RCC 7860 (cell line): ENCODE results near the gene ARHGEF6.
"Not testable (repeated sequence)": the region's sequence is repeated elsewhere in the genome, so short reads cannot be mapped to it uniquely, and the experiment has no call there.

Experiments
- DNase-seq: peaks from one replicate; pipeline ENCODE4 v3.0.0-alpha.2; 2015; ENCODE audit warnings: low spot score
- FAIRE-seq: peaks from 2 replicates; lab custom pipeline; 2012; peaks lifted over from hg19 to GRCh38; lab: Jason Lieb, UNC

Gene ARHGEF6

GRCh38 chrX:136780763-136781162 is at the start of gene ARHGEF6:
Gene ARHGEF6, minus strand, starts transcription at chrX:136780932. Its CDS starts 50 bp downstream, at chrX:136780882.
- no peak for DNase-seq

DNA sequence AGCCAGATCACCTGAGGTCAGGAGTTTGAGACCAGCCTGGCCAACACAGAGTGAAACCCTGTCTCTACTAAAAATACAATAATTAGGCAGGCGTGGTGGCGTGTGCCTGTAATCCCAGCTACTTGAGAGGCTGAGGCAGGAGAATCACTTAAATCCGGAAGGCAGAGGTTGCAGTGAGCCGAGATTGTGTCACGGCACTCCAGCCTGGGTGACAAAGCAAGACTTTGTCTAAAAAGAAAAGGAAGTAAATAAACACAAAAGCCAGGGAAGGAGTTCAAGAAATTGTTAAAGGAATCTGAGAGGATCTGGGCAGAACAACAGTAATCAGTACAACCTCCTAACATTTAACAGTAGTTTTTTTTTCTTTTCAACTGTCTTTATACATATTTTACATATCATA is 48.7 kb upstream of the ARHGEF6 start:
- no peak for FAIRE-seq

More at GRCh38 chrX:136780763-136781162, at the start of gene ARHGEF6:
- FAIRE-seq = no peak

DNA sequence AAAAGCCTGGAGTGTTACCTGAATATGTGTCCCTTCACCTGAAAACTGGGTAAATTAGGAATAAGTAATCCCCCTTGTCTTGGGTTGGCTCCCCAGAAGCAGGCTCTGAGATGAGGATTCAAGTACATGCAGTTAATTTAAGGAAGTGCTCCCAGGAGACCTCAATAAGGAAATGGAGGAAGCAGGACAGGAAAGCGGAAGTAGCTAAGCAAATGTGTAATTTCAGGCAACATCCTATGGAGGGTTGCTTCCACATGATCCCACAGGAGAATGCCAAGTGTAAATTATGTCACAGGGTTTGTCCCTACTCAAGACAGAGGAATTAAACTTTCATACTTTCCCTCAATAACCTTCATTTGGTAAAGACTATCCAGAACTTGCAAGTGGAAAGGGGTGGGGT is 48.1 kb upstream of the ARHGEF6 start:
- DNase-seq (no peak), FAIRE-seq (no peak)

More for the DNA sequence above, 48.7 kb upstream of the ARHGEF6 start:
- no peak for DNase-seq

GRCh38 chrX:136827026-136827425 is 46.3 kb upstream of the ARHGEF6 start:
- DNase-seq = no peak

GRCh38 chrX:136825771-136826170 is 45.0 kb upstream of the ARHGEF6 start:
- no peak for DNase-seq
- FAIRE-seq = no peak

More at GRCh38 chrX:136827026-136827425, 46.3 kb upstream of the ARHGEF6 start:
- FAIRE-seq = no peak

GRCh38 chrX:136823175-136823574 is 42.4 kb upstream of the ARHGEF6 start:
- DNase-seq (no peak), FAIRE-seq (no peak)

DNA sequence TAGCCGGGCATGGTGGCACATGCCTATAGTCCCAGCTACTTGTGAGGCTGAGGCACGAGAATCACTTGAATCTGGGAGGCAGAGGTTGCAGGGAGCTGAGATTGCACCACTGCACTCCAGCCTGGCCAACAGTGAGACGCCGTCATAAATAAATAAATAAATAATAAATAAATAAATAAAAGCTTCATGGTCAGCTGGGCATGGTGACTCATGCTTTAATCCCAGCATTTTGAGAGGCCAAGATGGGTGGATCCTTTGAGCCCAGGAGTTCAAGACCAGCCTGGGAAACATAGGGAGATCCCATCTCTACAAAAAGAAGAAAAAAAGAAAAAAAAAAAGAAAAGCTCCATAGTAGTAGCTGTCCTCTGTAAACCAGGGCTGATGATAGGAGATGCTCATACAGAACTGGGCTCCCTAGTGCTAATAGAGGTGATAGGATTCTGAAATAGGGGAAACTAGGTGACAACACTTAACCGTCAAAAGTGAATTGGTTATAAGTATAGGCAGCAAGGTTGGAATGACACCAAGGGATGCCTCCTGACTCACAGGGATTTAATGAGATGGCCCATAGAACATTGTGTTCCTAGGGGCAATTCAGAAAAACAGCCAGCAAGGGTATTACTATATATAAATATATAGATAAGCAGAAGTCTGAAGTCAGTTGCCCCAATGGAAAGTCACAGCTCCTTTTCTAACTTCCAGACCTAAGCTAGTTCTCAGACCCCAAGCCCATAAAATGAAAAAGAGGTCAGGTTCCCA is 41.8 kb upstream of the ARHGEF6 start:
- DNase-seq (no peak), FAIRE-seq (no peak)

GRCh38 chrX:136819756-136820155 is 39.0 kb upstream of the ARHGEF6 start:
- not testable (repeated sequence) for DNase-seq, FAIRE-seq

DNA sequence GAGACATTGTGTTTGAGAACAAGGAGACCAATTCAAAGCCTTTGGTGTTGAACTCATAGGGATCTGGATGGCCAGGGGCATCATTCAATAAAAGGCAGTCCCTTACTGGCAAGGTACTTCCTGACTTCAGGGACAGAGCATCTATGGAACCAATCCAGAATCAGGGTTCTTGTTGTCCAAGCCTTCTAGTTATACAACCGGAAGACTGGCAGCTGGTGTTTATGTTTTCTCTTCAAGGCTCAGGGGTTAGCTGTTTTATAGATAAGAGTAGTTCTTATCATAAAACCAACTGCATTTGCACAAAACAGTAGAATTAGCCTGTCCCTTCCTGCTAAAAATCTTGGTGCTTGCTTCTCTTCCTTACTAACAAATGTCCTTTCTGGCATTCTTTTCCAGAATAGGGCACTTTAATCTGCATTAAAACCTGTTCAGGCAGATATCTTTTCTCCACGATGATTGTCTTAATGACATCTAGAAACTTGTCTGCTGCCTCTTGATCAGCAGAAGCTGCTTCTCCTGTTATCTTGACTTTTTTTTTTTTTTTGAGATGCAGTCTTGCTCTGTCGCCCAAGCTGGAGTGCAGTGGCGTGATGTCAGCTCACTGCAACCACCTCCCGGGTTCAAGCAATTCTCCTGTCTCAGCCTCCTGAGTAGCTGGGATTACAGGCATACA is 38.4 kb upstream of the ARHGEF6 start:
- FAIRE-seq = no peak
- no peak for DNase-seq

- no peak for DNase-seq
- no peak for FAIRE-seq
These were observed 36.2 kb upstream of the ARHGEF6 start for GRCh38 chrX:136816975-136817374.

GRCh38 chrX:136814847-136815750 is 34.4 kb upstream of the ARHGEF6 start:
- no peak for FAIRE-seq
- DNase-seq = no peak

DNA sequence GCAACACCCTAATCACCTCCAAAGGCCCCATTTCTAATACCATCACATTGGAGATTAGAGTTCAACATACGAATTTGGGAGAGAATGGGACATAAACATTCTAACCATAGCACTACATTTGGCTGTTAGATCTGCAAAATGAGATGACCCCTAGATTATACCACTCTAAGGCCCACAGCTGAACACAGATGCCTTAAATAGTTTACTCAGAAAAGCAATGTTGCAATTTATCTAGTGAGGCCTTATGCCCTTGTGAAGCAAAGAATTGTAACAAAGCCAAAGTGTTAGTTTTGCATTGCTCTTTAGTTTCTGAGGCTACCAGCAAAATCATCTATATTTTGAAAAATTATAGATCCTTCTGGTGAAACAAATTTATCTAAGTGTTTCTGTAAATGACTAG is 31.6 kb upstream of the ARHGEF6 start:
- DNase-seq = no peak
- no peak for FAIRE-seq

DNA sequence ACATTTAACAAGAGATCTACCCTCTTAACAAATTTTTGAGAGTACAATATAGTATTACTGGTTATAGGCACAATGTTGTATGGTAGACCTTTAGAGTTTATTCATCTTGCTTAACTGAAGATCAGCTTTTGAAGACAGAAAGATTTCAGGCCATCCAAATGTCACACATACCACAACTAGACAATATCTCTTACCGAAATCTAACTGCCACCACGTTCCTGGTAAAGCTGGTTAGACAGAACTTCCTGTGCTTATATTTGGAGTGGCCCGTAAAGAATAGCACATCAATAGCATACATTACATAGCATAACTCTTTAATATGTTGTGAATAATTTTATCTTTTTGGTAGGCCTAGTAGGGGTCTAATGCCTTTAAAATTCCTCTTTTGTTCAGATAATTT is 29.8 kb upstream of the ARHGEF6 start:
- FAIRE-seq = no peak
- no peak for DNase-seq

- DNase-seq (no peak), FAIRE-seq (no peak)
These were observed 26.2 kb upstream of the ARHGEF6 start for GRCh38 chrX:136806891-136807410.

GRCh38 chrX:136802515-136802914 is 21.8 kb upstream of the ARHGEF6 start:
- no peak for FAIRE-seq

DNA sequence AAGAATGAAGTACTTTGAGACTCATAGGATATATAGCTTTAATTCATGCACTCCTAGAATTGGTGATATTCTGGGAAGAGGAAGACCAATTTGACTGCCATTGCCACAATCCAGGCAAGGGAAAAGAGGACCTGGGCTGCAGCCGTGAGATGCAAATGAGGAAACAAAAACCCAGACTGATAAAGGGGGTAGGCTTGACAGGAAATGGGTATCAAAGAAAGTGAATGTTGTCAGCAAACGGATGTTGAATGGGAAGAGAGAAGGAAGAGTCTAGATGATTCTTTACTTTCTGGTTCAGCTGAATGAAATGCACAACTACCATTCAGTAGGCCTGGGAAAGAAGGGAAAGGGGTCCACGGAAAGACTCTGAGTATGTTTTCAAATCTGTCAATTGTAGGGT is 17.1 kb upstream of the ARHGEF6 start:
- no peak for DNase-seq
- no peak for FAIRE-seq

More at GRCh38 chrX:136802515-136802914, 21.8 kb upstream of the ARHGEF6 start:
- no peak for DNase-seq

DNA sequence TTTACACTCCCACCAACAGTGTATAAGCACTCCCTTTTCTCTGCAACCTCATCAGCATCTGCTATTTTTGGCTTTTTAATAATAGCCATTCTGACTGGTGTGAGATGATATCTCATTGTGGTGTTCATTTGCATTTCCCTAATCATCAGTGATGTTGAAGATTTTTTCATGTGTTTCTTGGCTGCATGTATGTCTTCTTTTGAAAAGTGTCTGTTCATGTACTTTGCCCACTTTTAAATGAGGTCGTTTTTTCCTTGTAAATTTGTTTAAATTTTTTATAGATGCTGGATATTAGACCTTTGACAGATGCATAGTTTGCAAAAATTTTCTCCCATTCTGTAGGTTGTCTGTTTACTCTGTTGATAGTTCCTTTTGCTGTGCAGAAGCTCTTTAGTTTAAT is 14.4 kb upstream of the ARHGEF6 start:
- FAIRE-seq, DNase-seq: not testable (repeated sequence)

DNA sequence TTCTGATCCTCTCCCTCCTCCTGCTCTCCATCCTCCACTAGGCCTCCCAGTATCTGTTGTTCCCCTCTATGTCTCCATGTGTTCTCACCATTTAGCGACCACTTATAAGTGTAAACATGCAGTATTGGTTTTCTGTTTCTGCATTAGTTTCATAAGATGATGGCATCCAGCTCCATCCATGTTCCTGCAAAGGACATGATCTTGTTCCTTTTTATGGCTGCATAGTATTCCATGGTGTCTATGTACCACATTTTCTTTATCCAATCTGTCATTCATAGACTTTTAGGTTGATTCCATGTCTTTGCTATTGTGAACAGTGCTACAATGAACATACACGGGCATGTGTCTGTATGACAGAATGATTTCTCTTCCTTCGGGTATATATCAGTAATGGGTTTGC is 13.9 kb upstream of the ARHGEF6 start:
- not testable (repeated sequence) for FAIRE-seq, DNase-seq

DNA sequence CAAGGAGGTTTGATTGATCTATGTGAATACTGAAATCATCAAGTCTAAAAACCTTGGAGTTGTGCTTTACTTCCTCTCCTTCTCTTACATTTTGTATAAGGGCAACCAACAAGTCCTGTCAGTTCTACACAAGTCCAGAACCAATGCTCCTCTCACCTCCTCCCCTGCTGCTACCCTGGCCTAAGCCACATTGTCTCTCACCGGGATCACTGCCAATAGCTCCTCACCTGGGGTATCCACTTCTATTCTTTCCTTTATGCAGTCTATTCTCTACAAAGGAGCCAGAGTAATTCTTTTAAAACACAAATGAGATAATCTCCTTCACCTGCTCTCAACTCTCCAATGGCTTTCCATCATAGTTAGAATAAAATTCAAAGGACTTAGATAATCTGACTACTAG is 13.3 kb upstream of the ARHGEF6 start:
- DNase-seq (no peak), FAIRE-seq (no peak)

GRCh38 chrX:136789856-136790255 is 9.1 kb upstream of the ARHGEF6 start:
- FAIRE-seq (no peak), DNase-seq (no peak)

GRCh38 chrX:136784231-136784630 is 3.5 kb upstream of the ARHGEF6 start:
- FAIRE-seq (no peak), DNase-seq (no peak)
